B cell (primary cell): Measurements from ENCODE around the gene ATG2A. TPM values are rescaled to one million over a fixed set of nuclear protein-coding genes. Genes with fewer than 3 reads are reported as not detected.

ENCODE experiments used
- ATAC-seq: fragments of 200-7000 bp; cut with Tn5 transposase; one replicate; pipeline ENCODE4 v1.10.0; 2021; ENCODE audit warnings: low read depth, mild to moderate bottlenecking, moderate number of reproducible peaks, moderate library complexity
- CTCF ChIA-PET: fragments of 350-600 bp; sonication (Branson Sonifier 250); formaldehyde crosslinking; loops from one replicate; lab custom pipeline; 2021; ENCODE audit warnings: antibody characterized with exemption, inconsistent platforms; lab: Charles Lee
- POLR2A ChIA-PET: fragments of 350-600 bp; sonication (Branson Sonifier 250); formaldehyde crosslinking; loops from one replicate; lab custom pipeline; 2021; ENCODE audit warnings: antibody characterized with exemption; lab: Charles Lee
- DNase-seq: peaks from one replicate; pipeline ENCODE4 v3.0.0; 2013
- H2AFZ ChIP-seq: 2 replicates; pipeline ENCODE4 v1.6.1; 2012; ENCODE audit warnings: mild to moderate bottlenecking, low read depth, low read length; ENCODE audit not compliant: insufficient read depth, poor library complexity, severe bottlenecking
- H3K27ac ChIP-seq, 2 donors: 1 replicate in 1 of 2; 2 replicates in 1 of 2; pipeline ENCODE4 v1.5.1; 2012 to 2013; ENCODE audit warnings: low read length in 2 of 2, mild to moderate bottlenecking in 2 of 2, moderate library complexity in 1 of 2
- H3K27me3 ChIP-seq, 4 experiments: fragments of 200-600 bp in 1 of 4; sonication (generic) in 1 of 4; replicated peaks in 1 of 4; 1 replicate in 2 of 4; 2 replicates in 2 of 4; pipeline versions ENCODE4 v1.6.1 to v1.7.0; 2013 to 2016; ENCODE audit warnings: low read length in 3 of 4, mild to moderate bottlenecking in 2 of 4, mixed read lengths in 1 of 4, moderate library complexity in 1 of 4; ENCODE audit not compliant: insufficient read depth in 4 of 4, control insufficient read depth in 3 of 4; ENCODE audit errors: control extremely low read depth in 1 of 4
- H3K36me3 ChIP-seq, 2 experiments: replicated peaks in 1 of 2; 1 replicate in 1 of 2; 2 replicates in 1 of 2; pipeline versions ENCODE4 v1.6.1 to v1.7.1; 2013; ENCODE audit warnings: low read length in 1 of 2; ENCODE audit not compliant: insufficient read depth in 2 of 2, control insufficient read depth in 1 of 2; ENCODE audit errors: control extremely low read depth in 1 of 2, extremely low read depth in 1 of 2
- H3K4me1 ChIP-seq, 2 donors: fragments of 200-600 bp in 1 of 2; sonication (generic) in 1 of 2; 1 replicate in 1 of 2; 2 replicates in 1 of 2; pipeline versions ENCODE4 v1.5.1 to v1.6.1; 2013 to 2017; ENCODE audit warnings: low read length in 2 of 2; ENCODE audit not compliant: control insufficient read depth in 2 of 2, insufficient read depth in 2 of 2
- H3K4me2 ChIP-seq: replicated peaks from 2 replicates; pipeline ENCODE3; 2012; ENCODE audit warnings: mild to moderate bottlenecking, low read depth, low read length; ENCODE audit not compliant: poor library complexity, severe bottlenecking
- H3K4me3 ChIP-seq, 5 experiments: fragments of 200-600 bp in 1 of 5; sonication (generic) in 1 of 5; 1 replicate in 3 of 5; 2 replicates in 2 of 5; pipeline versions ENCODE4 v1.5.1 to v1.7.0; 2011 to 2016; ENCODE audit warnings: low read length in 4 of 5, mild to moderate bottlenecking in 4 of 5, low read depth in 2 of 5, control low read depth in 1 of 5, moderate library complexity in 1 of 5; ENCODE audit not compliant: insufficient read depth in 1 of 5; ENCODE audit errors: control extremely low read depth in 1 of 5, extremely low read depth in 1 of 5
- H3K79me2 ChIP-seq: fragments of 200-600 bp; sonication (generic); one replicate; pipeline ENCODE4 v1.6.0; 2016; ENCODE audit warnings: low read length; ENCODE audit not compliant: control insufficient read depth, insufficient read depth
- H3K9ac ChIP-seq: fragments of 200-600 bp; sonication (generic); 2 replicates; pipeline ENCODE4 v1.6.1; 2017; ENCODE audit warnings: mild to moderate bottlenecking, low read length, moderate library complexity
- H3K9me3 ChIP-seq, 3 donors: one replicate each; pipeline versions ENCODE4 v1.6.1 to v1.7.1; 2013; ENCODE audit warnings: low read length in 2 of 3; ENCODE audit not compliant: control insufficient read depth in 2 of 3, insufficient read depth in 1 of 3; ENCODE audit errors: control extremely low read depth in 1 of 3
- H4K20me1 ChIP-seq: 2 replicates; pipeline ENCODE4 v1.6.0; 2012; ENCODE audit warnings: mild to moderate bottlenecking, low read length; ENCODE audit not compliant: insufficient read depth, control insufficient read depth, poor library complexity, severe bottlenecking
- H3K27ac Mint-ChIP-seq: one replicate; pipeline ENCODE4 v1.8.0; 2021; ENCODE audit warnings: mixed read lengths
- H3K27me3 Mint-ChIP-seq: one replicate; pipeline ENCODE4 v1.8.0; 2021; ENCODE audit warnings: mixed read lengths
- H3K4me1 Mint-ChIP-seq: one replicate; pipeline ENCODE4 v1.8.0; 2021; ENCODE audit warnings: mixed read lengths
- H3K4me3 Mint-ChIP-seq: one replicate; pipeline ENCODE4 v1.8.0; 2021; ENCODE audit warnings: mixed read lengths
- H3K9me3 Mint-ChIP-seq: one replicate; pipeline ENCODE4 v1.8.0; 2022; ENCODE audit warnings: mixed read lengths; ENCODE audit not compliant: insufficient read depth
- EZH2 ChIP-seq: IDR thresholded peaks from 2 replicates; pipeline ENCODE4 v1.6.1; 2012; ENCODE audit warnings: borderline replicate concordance, low read depth, mild to moderate bottlenecking, moderate library complexity, low read length; ENCODE audit not compliant: insufficient read depth, poor library complexity, severe bottlenecking
- WGBS: methylation state at CpG from one replicate; pipeline ENCODE4 v1.1.5; 2013; ENCODE audit warnings: missing lambda C conversion rate; ENCODE audit not compliant: insufficient coverage; 5-methylcytosine and 5-hydroxymethylcytosine counted together
- intact Hi-C: fragments of 100-400 bp; cut with micrococcal nuclease; formaldehyde crosslinking; loops from one replicate; pipeline ENCODE4 v1.10.0; 2022
- polyA plus RNA-seq: library from polyadenylated mRNA; depleted of rRNA; stranded (reverse); fragments of >200 nt; gene quantifications from 2 replicates; pipeline ENCODE4 v1.2.3, GENCODE V29; 2012
- total RNA-seq, 2 donors: library from RNA; stranded (reverse); fragments of 120-200 nt in 1 of 2; gene quantifications; 1 replicate in 1 of 2; 2 replicates in 1 of 2; pipeline versions ENCODE4 v1.2.3 to v1.2.4, GENCODE V29; 2013 to 2022
- TF ChIP-seq, protein P1 (sequence below): fragments of 200-600 bp; IDR thresholded peaks from one replicate; pipeline ENCODE4 v1.8.0; 2022; ENCODE audit warnings: antibody characterized with exemption, mild to moderate bottlenecking

Gene ATG2A
- total and polyA plus RNA-seq, 2 donors (not counting 1 experiment from before 2014, with no cell fraction given), result 24.3 to 38.6 TPM

GRCh38 chr11:64906314-64906635, 10.7 kb downstream of the ATG2A start:
- Mint-ChIP-seq H3K27ac (no peak overlapping the region), H3K27me3 (no peaks in the 10 kb centered on the region), H3K4me3 (no peak overlapping the region), H3K9me3 (no peaks in the 10 kb centered on the region), H3K4me1 (no peaks in the 10 kb centered on the region)
- H3K79me2 ChIP-seq, result no peaks in the 10 kb centered on the region
- peaks cover 0 to 70% of the 10 kb centered on the region in 2 experiments for H3K36me3 ChIP-seq
- H4K20me1 ChIP-seq, result no peaks in the 10 kb centered on the region
- ATAC-seq (no peak), DNase-seq (no peak)
- H3K4me1 ChIP-seq, result no peaks in the 10 kb centered on the region
- no peak overlapping the region for H3K4me3 ChIP-seq
- WGBS, result 100% methylated on average over 9 of the region's 13 CpGs
- TF ChIP-seq EZH2, result no peak
- TF ChIP-seq, protein P1, sequence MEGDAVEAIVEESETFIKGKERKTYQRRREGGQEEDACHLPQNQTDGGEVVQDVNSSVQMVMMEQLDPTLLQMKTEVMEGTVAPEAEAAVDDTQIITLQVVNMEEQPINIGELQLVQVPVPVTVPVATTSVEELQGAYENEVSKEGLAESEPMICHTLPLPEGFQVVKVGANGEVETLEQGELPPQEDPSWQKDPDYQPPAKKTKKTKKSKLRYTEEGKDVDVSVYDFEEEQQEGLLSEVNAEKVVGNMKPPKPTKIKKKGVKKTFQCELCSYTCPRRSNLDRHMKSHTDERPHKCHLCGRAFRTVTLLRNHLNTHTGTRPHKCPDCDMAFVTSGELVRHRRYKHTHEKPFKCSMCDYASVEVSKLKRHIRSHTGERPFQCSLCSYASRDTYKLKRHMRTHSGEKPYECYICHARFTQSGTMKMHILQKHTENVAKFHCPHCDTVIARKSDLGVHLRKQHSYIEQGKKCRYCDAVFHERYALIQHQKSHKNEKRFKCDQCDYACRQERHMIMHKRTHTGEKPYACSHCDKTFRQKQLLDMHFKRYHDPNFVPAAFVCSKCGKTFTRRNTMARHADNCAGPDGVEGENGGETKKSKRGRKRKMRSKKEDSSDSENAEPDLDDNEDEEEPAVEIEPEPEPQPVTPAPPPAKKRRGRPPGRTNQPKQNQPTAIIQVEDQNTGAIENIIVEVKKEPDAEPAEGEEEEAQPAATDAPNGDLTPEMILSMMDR, result no peak
- H3K9me3 ChIP-seq, result no peaks in the 10 kb centered on the region
- H3K27ac ChIP-seq, result no peak overlapping the region
- no peak overlapping the region for H2AFZ ChIP-seq
- H3K27me3 ChIP-seq, result no peaks in the 10 kb centered on the region
- H3K4me2 ChIP-seq, result no peak overlapping the region
- POLR2A ChIA-PET, result no interaction called here
- intact Hi-C loops, result no loop called here
- H3K9ac ChIP-seq, result no peak overlapping the region
- CTCF ChIA-PET, result interaction anchor here (0.5 kb wide), 1 partner anchor 508 kb away, joined by 3 read pairs; no protein-coding TSS in a partner anchor

DNA sequence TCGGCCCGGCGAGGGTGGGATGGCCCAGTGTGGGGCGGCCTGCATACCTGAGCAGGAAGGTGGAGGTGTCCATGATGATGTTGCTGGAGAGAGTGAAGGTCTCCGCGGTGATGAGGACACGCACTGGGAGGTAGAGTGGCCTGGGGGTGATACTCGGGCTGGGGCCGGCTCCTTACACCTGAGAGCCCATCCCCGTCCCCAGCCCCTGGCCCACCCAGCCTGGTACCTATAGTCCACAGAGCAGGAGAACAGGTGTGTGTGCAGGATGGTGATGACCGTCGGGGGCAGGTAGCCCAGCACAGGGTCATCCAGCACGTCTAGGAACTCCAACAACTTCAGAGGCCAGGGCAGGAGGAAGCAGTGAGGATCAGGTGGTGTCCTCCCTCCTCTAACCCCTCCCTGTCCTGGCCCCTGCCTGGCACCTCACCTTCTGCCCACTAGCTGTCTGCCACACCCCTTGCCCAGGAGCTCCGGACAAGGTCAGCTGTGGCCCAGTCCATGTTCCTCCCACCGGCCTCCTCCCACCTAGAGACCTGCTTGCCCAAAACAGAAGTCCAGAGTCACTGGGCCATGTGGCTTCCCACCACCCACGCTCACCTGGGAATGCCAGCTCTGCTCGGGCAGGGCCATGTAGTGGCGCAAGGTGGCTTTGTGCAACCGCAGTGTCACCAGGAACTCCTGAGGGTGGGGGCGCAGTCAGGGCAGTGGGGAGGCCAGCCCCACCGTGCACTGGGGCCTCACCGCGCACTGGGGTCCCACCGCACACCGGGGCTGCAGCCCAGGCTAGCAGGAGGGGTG, 11.3 kb downstream of the ATG2A start:
- Histone ChIP-seq H3K27ac (no peak overlapping the region), H3K4me3 (no peak overlapping the region), H4K20me1 (no peaks in the 10 kb centered on the region), H3K9ac (no peak overlapping the region), H3K4me1 (no peaks in the 10 kb centered on the region), H3K4me2 (no peak overlapping the region), H3K9me3 (no peaks in the 10 kb centered on the region), H3K27me3 (no peaks in the 10 kb centered on the region), H2AFZ (no peak overlapping the region), H3K79me2 (no peaks in the 10 kb centered on the region), H3K36me3 (peaks cover 0 to 65% of the 10 kb centered on the region in 2 experiments)
- DNase-seq, result no peak
- Mint-ChIP-seq H3K27me3 (no peaks in the 10 kb centered on the region), H3K4me3 (no peak overlapping the region), H3K27ac (no peak overlapping the region), H3K4me1 (no peaks in the 10 kb centered on the region), H3K9me3 (no peaks in the 10 kb centered on the region)
- CTCF ChIA-PET, result interaction anchor here (0.5 kb wide), 1 partner anchor 549 kb away, joined by 3 read pairs; no protein-coding TSS in a partner anchor
- intact Hi-C loops, result no loop called here
- 94% methylated on average over 25 of the region's 25 CpGs for WGBS
- ATAC-seq, result peak; percentile 17
- POLR2A ChIA-PET, result no interaction called here
- TF ChIP-seq, protein P1, result no peak
- TF ChIP-seq EZH2, result no peak
